Tongue (tissue), 2 donors: Measurements from ENCODE around the gene RNF212. TPM values are rescaled to one million over a fixed set of nuclear protein-coding genes. Genes with fewer than 3 reads are reported as not detected.
"Not testable (repeated sequence)": the region's sequence is repeated elsewhere in the genome, so short reads cannot be mapped to it uniquely, and the experiment has no call there.

Experiments used
- DNase-seq: peaks from one replicate; pipeline ENCODE4 v3.0.0-alpha.2; 2015
- total RNA-seq: library from RNA; depleted of rRNA; stranded (reverse); fragments of >200 nt; gene quantifications from one replicate; pipeline ENCODE4 v1.2.3, GENCODE V29; 2014

RNF212 gene
- total RNA-seq, 1 donor from 2014 or later = 4.0 TPM

DNA sequence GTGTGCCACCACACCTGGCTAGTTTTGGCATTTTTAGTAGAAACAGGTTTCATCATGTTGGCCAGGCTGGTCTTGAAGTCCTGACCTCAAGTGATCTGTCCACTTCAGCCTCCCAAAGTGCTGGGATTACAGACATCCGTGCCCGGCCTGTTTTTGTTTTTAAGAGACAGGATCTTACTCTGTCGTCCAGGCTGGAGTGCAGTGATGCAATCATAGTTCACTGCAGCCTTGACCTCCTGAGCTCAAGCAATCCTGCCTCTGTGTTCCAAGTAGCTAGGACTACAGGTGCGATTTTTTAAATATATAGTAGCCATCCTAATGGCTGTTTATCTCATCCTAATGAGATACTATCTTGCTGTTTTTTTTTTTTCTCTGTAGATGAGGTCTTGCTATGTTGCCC lies 47.6 kb downstream of the RNF212 start:
- DNase-seq = no peak

DNA sequence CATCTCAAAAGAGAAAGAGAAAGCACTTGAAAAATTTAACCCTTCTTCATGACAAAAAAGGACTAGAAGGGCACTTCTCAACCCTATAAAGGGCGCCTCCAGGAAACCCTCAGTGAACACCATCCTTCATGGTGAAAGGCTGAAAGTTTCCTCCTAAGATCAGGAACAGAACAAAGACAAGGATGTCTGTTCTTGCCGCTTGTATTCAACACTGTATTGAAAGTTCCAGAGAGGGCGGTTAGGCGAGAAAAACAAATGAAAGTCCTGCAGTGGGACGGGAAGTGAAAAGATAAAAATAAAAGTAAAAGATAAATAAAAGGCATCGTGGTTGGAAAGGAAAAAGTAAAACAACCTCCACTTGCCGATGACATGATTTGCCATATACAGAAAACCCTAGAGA lies 50.9 kb downstream of the RNF212 start:
- DNase-seq = no peak

DNA sequence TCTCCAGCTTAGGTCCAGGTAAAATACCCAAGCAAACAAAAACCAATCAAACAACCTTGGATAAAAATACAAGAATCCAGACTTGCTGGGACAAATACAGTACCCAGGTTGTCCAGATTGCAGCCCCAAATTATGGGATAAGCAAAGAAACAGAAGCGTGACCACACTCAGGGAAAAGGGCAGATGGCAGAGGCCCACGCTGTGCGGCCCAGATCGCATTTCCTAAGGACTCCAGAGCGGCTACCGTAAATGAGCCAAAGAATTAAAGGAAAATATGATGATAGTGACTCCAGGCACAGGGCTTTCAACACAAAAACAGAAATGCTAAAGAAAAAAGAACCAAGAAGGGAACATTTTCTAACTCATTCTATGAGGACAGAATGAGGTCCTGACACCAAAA lies 51.6 kb downstream of the RNF212 start:
- no peak for DNase-seq

DNA sequence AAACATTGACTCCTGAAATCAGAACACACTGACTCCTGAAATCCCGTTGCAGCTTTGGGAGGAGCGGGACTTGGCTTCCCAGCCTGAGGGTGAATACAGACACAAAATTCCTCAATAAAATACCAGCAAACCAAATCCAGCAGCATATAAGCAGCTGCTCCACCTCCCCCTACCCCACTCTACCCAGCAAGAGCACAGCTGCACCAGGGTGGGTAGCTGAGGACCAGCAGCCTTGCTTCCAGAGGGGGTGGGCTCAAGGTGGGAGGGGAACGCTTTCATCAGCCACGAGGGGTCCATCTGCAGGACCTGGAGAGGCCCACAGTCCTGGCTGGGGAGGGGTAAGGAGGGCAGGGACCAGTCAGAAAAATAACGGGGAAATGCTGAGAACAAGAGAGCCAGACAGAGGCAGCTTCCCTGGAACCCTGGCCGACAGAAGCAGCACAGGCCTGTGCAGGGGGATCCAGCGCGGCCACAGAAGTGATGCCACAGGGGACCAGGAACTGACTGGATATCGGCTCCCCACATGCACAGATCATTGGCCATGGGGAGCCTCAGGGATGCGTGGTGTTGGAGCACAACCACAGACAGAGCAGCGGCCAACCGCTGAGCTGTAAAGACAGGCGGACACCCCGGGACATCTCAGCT lies 52.2 kb downstream of the RNF212 start:
- no peak for DNase-seq

DNA sequence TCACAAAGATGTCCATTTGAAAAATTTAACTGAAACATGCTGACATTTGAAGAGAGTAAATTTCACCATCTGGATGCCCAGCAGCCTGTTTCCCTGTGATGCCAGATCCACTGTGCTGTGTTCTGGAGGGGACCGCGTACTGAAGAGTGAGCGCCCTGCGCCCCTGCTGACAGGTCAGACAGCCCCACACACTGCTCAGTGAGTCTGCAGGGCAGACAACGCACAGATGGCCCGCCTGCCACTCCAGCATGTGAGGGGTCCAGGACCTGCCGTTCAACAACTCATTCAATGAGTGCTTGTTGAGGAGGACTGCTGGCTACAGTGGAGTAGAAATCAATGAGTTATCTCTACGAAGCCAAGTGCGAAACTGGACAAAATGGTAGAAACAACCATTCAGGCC lies 52.7 kb downstream of the RNF212 start:
- no peak for DNase-seq

DNA sequence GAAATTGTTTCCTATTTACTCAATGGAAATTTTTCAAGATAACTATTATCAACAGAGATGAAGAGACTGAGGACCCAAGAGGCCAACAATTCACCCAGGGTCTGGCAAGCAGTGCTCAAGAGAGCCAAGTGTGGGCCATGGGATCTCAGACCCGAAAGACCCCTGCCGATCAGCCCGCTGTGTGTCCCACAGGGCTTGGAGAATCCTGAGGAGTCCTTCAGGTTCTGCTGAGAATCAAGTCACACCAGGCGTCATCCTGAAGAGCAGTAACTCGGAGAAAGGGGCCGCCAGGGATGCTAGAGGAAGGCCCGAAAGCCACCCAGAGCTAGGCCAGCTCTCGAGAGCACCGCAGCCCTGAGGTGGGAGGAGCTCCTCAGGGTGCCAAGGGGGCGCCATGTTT lies 53.2 kb downstream of the RNF212 start:
- no peak for DNase-seq

DNA sequence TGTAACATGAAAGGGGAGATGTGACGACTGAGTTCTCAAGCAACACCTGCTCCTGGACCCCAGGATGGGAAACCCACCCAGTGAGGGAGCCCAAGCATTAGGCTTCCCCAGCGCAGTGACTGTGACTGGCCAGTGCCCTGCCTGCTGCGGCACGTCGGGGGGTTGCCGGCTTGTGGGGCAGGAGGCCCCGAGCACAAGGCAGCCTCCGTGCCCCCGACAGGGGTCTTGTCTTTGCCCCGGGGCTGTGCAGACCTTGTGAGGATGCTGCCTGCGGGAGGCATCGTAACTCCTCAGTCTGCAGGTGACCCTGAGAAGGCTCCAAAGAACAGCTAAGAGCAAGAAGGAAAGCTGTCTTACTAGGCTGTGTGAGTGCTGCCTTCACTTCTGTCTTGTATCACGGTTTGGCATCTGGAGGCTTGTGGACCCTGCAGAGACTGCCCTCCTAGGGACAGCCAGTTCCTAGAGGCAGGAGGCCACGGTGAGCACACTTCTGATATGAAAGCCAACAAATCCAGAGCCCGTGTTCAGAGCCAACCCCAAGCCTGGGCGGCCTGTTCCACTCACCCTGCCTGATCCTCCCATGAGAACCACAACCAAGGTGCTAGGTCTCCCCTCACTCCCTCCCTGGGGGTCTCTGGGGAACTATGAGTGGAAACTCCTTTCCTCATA lies 54.2 kb downstream of the RNF212 start:
- DNase-seq = no peak

DNA sequence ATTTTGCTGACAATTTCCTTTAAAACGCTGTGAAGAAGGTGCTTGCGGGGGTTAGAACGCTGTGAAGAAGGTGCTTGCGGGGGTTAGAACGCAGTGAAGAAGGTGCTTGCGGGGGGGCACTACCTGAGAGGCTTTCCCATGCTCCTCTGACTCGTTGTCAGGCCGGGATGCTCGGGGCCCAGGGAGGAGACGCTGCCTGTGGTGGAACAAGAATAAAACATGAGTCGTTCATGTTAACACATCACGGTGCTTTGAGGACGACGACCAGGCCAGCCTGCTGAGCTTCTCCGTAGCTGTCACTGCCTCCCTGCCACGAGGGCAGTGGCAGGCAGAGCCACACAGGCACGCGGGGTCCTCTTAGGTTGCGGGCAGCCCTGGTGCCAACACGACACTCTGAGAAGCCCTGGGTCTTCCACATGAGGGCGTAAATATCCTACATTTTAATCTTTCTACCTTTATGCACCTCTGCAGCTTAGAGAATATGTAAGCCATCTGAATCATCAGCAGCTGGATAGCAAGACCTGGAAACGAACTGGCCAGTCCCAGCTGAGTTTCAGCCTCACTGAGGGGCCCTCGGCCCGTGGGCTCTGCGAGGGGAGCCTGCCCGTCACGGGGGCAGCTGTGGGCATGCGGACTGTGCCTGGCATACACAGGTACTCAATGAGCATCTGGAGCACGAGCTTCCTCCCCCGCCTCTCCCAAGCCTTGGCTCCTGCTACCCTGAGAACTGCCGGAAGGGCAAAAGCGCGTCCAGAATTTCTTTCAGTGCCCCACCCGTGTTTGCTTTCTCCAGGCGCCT lies 55.0 kb downstream of the RNF212 start:
- DNase-seq = no peak

DNA sequence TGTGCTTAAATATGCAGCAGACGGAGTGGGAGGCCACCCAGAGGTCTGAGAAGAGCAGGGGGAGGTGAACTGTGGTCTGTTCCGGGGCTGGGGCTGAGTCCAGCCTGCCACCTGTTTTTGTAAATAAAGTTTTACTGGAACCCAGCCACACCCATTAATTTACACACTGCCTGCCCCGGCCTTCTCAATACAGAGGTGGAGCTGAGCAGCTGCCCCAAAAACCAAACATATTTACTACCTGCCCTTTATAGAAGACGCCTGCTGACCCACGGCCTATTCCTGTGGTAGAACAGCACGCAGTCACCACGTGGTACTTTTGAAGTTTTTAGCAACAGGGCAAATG lies 56.0 kb downstream of the RNF212 start:
- DNase-seq = no peak

DNA sequence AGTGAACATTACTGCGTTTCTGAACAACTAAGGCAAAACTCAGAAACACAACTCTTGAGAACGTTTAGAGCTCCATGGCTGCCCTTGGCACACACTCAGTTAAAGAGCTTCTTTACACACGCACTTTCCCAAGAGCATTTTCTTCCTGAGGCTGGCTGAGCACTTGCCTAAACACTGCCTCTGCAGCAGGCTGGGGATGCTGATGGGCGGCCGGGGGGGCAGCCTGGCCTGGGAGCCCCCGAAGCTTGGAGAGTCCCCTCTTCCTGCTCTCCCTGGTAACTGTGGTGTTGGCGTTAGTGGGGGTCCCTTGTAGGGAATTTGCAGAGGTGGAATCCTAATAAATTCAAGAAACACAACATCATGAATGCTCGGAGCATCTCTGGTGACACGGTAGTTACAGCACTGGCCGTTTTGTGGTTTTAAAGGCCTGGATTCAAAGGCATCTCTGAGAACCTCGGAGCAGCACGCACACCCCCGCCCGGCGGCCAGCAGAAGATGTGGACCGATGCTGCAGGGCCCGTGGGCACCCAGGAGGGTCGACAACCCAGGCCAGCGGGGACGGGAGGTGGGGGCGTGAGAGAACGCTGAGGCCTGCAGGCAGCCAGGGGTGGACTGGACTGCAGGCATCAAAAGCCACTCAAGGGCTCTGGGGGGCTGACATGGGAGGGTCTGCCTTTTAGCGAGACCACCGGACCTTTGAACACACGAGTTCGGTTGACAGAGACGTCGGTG lies 56.5 kb downstream of the RNF212 start:
- no peak for DNase-seq

DNA sequence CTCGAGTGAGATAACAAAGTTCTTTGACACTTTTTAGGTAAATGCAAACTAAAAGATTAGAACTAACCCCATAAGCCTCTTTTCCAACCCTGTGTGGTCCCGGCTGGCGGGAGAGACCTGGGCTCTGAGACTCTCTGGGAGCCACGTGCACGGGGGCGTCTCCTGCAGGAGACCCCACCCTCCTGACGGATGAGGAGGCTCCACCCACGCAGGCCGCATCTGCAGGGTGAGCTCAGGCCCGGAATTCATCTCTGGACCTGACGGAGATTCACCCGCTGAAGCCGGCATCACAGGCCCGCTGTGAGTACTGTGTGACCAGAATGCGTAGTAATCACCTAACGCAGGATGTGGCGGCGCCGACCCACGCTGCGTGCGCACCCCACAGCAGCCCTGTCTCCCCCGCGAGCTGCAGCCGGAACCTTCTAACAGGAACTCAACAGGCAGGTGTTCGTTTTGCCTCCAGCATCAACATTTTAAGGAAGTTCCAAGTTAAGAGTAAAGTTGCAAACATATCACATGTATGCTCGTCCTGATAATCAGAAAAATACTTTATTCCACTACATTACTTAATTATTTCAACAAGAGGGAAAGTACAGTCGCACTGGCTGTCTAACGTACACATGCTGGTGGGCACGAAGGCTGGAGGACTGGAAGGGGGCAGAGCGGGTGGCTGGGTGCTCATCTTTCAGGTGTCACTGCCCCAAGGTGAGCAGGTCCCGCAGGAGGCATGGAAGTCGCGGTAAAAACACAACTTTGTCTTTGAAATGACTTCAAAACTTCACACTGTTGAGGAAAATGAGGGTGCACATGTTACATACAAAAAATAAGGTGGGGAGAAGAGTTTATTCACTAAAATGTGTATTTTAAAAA lies 57.4 kb downstream of the RNF212 start:
- peak; percentile 64 for DNase-seq

DNA sequence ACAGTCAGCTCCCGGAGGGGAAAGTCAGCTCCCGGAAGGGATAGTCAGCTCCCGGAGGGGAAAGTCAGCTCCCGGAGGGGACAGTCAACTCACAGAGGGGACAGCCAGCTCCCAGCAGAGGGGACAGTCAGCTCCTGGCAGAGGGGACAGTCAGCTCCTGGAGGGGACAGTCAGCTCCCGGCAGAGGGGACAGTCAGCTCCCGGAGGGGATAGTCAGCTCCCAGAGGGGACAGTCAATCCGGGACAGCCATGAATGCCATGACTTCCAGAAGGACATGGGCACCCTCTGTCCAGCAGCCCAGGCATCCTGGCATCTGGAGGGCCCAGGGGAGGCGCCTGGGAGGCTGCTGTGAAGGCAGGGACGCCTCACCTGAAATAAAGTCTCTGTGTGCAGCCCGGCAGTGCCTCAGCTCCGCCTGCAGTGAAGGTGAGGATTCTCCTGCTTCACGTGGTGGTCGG lies 58.1 kb downstream of the RNF212 start:
- DNase-seq = not testable (repeated sequence)

DNA sequence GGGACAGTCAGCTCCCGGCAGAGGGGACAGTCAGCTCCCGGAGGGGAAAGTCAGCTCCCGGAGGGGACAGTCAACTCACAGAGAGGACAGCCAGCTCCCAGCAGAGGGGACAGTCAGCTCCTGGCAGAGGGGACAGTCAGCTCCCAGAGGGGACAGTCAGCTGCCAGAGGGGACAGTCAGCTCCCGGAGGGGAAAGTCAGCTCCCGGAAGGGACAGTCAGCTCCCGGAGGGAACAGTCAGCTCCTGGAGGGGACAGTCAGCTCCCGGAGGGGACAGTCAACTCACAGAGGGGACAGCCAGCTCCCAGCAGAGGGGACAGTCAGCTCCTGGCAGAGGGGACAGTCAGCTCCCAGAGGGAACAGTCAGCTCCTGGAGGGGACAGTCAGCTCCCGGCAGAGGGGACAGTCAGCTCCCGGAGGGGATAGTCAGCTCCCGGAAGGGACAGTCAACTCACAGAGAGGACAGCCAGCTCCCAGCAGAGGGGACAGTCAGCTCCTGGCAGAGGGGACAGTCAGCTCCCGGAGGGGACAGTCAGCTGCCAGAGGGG lies 58.6 kb downstream of the RNF212 start:
- DNase-seq = not testable (repeated sequence)

DNA sequence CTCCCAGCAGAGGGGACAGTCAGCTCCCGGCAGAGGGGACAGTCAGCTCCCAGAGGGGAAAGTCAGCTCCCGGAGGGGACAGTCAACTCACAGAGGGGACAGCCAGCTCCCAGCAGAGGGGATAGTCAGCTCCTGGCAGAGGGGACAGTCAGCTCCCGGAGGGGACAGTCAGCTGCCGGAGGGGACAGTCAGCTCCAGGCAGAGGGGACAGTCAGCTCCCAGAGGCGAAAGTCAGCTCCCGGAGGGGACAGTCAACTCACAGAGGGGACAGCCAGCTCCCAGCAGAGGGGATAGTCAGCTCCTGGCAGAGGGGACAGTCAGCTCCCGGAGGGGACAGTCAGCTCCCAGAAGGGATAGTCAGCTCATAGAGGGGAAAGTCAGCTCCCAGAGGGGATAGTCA lies 59.5 kb downstream of the RNF212 start:
- DNase-seq = not testable (repeated sequence)

DNA sequence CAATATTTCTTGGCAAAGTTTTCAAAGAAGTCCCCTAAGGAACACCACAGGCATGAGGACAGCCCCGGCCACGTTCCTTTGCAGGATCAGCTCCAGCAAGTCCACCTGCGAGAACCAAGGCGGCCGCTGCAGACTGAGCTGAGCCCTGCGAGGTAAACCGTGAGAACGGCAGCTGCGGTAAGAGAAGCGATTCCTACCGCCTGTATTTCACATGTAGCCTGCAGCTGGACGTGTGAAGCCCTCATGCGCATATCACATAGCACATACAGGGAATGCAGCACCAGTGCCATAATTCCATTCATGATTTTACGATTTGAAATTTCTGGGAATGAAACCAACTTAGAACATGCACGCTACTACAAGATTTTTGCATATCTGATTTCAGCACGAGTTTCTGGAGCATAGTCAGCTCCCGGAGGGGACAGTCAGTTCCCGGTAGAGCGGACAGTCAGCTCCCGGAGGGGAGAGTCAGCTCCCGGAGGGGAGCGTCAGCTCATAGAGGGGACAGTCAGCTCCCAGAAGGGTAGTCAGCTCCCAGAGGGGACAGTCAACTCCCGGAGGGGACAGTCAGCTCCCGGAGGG lies 60.2 kb downstream of the RNF212 start:
- peak; percentile 88 for DNase-seq

DNA sequence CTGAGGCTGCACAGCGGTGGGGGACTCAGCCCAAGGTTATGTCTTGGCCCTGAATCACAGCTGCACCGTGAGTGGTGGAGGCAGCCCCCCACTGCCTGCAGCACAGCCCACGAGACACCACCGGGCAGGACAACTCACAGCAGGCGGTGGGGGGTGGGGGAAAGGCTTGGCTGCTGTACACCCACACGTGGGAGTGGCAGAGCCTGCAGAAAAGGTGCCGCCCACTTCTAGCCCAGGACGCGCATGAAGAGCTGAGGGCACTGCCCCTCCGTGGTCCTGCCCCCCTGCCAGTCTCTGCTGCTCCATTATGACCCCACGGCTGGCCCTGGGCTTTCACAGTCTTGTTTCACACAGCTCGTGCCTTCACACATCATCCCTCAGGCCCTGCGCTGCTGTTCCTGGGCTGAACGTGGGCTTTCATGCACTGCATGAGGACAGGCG lies 61.1 kb downstream of the RNF212 start:
- DNase-seq = no peak

DNA sequence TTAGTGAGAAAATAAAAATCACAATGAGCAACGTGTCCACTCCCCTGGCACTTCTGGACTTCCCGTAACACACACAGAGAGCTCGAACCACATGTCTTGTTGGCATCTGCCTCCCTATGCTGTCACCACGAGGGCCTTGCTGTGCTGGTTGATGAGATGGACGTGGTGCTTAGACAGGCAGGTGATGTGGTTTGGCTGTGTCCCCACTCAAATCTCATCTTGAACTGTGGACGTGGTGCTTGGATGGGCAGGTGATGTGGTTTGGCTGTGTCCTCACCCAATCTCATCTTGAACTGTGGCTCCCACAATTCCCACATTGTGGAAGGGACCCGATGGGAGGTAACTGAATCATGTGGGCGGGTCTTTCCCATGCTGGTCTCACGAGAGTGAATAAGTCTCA lies 61.9 kb downstream of the RNF212 start:
- DNase-seq = no peak

DNA sequence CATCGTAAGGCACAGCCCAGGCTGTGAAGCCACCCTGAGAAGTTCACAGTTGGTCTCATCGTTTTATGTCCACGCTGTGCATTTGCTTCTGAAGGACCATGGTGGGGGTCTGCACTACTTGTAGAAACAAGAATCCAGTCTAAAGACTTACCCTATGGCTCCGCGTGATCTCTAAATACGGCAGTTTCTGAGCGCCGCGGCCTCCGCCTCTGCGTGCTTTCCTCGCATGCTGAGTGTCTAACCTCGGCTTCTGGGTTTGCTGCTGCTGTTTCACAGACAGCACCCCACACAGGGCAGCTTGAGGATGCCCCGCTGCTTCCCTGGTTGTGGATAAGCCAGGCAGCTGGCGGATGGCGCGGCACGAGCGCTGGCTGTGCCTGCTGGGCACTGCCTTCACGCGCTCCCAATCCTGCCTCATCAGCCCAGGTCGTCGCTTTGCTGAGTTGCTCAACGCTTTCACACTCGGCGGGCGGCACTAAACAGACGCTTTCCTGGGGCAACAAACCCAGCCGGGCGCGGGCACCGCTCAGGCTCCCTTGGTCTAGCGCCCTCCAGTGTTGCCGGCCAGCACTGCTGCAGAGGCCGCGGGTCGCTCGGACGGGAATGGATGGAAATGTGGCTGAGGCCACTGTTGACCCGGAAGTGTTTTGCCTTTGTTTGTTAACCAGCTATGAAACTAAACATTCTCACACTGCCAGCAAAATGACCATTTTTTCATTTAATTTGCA lies 62.7 kb downstream of the RNF212 start:
- no peak for DNase-seq

DNA sequence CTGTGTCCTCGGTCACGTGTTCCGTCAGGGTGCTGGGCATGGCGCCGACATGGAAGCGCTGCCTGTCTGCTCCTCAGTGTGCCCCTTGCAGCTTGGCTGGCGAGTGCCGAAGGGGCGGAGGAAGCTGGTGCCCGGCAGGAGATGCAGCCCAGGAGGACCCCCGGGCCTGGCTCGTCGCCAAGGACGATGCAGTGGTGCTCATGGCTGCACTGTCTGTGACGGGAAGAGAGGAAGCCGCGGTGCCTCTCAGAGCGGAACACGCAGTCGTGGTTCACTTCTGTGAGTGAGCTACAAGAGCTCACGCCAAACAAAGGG lies 63.8 kb downstream of the RNF212 start:
- no peak for DNase-seq
